Right atrium auricular region (tissue), 2 donors: ENCODE measurements around the gene MTA1. TPM values are rescaled to one million over a fixed set of nuclear protein-coding genes. Genes with fewer than 3 reads are reported as not detected.
A peak's percentile ranks its signal among the peaks of the same experiment; 100 is the strongest.

Experiments used
- DNase-seq: peaks from one replicate; pipeline ENCODE4 v3.0.0-alpha.2; 2019; ENCODE audit warnings: low spot score
- H3K27ac ChIP-seq, 2 donors: fragments of 200-600 bp; sonication (generic); 1 replicate in 1 of 2; 2 replicates in 1 of 2; pipeline ENCODE4 v1.5.1; 2016 to 2019
- H3K27me3 ChIP-seq, 2 donors: fragments of 200-600 bp; sonication (generic); one replicate each; pipeline versions ENCODE4 v1.5.1 to v1.6.0; 2017 to 2019
- H3K36me3 ChIP-seq: fragments of 200-600 bp; sonication (generic); one replicate; pipeline ENCODE4 v1.5.1; 2016
- H3K4me1 ChIP-seq, 2 donors: fragments of 200-600 bp; sonication (generic); one replicate each; pipeline versions ENCODE4 v1.5.1 to v1.6.0; 2017 to 2019
- H3K4me3 ChIP-seq, 2 donors: fragments of 200-600 bp; sonication (generic); 1 replicate in 1 of 2; 2 replicates in 1 of 2; pipeline ENCODE4 v1.5.1; 2017 to 2019; ENCODE audit warnings: mild to moderate bottlenecking in 1 of 2, moderate library complexity in 1 of 2
- H3K9me3 ChIP-seq, 2 donors: fragments of 200-600 bp; sonication (generic); one replicate each; pipeline ENCODE4 v1.5.1; 2019
- total RNA-seq, 2 donors: library from RNA; depleted of rRNA; stranded (reverse); fragments of >200 nt; gene quantifications; one replicate each; pipeline ENCODE4 v1.1.0, GENCODE V29; 2016
- TF ChIP-seq, protein P1 (sequence below), 2 donors: fragments of 200-600 bp; sonication (generic); IDR thresholded peaks; one replicate each; pipeline ENCODE4 v1.5.1; 2019; ENCODE audit warnings: antibody characterized with exemption in 2 of 2

Gene MTA1
- total RNA-seq, 2 donors from 2014 or later = 51.9 to 61.7 TPM

DNA sequence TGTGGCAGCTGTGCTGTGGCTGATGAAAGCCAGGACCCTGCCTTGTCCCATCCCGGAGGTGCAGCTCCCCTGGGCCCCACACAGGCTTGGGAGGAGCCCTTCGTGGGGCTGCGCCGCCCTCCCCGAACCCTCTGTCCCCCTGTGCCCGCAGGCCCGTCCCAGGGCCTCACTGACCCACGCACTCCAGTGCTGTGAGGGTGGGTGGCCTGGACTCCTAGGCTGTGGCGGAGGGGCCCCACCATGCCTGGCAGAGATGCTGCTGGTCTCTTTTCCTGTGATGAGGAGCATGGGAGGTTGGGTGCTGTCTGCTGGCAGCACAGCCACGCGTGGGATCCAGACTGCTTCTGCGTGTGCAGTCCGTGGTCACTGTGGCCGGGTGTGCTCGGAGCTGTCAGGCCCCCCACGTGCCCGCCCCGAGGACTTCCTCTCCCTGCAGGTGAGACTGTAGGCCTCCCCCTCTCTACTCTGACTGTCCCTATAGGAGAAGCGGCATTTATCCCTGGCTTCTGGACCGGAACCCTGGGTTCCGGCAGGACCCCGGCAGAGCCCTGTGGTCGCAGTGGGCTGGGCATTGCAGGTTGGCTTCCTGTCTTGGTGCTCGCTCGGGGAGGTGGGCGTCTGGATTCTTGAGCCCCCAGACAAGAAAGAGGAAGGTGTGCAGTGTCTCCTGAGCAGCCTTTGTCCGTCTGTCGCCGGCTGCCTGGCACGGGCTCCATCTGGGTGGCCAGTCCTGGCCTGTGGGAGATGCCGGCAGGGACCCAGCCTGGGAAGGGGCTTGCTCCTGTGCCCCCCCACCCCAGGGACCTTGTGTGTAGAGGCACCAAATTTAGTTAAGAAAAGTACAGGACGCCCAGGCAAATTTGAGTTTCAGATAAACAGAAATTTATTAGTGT, 2.3 kb downstream of the MTA1 start:
- peak overlapping the region; percentile 74 to 78 for H3K27ac ChIP-seq
- H3K4me1 ChIP-seq = peaks cover 0 to 45% of the 10 kb centered on the region in 2 donors
- H3K9me3 ChIP-seq = no peaks in the 10 kb centered on the region
- no peaks in the 10 kb centered on the region for H3K36me3 ChIP-seq
- no peak overlapping the region for H3K4me3 ChIP-seq
- no peaks in the 10 kb centered on the region for H3K27me3 ChIP-seq
- TF ChIP-seq, protein P1, sequence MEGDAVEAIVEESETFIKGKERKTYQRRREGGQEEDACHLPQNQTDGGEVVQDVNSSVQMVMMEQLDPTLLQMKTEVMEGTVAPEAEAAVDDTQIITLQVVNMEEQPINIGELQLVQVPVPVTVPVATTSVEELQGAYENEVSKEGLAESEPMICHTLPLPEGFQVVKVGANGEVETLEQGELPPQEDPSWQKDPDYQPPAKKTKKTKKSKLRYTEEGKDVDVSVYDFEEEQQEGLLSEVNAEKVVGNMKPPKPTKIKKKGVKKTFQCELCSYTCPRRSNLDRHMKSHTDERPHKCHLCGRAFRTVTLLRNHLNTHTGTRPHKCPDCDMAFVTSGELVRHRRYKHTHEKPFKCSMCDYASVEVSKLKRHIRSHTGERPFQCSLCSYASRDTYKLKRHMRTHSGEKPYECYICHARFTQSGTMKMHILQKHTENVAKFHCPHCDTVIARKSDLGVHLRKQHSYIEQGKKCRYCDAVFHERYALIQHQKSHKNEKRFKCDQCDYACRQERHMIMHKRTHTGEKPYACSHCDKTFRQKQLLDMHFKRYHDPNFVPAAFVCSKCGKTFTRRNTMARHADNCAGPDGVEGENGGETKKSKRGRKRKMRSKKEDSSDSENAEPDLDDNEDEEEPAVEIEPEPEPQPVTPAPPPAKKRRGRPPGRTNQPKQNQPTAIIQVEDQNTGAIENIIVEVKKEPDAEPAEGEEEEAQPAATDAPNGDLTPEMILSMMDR (IDR thresholded peaks at IDR 0.05) = no peak
- DNase-seq = no peak

DNA sequence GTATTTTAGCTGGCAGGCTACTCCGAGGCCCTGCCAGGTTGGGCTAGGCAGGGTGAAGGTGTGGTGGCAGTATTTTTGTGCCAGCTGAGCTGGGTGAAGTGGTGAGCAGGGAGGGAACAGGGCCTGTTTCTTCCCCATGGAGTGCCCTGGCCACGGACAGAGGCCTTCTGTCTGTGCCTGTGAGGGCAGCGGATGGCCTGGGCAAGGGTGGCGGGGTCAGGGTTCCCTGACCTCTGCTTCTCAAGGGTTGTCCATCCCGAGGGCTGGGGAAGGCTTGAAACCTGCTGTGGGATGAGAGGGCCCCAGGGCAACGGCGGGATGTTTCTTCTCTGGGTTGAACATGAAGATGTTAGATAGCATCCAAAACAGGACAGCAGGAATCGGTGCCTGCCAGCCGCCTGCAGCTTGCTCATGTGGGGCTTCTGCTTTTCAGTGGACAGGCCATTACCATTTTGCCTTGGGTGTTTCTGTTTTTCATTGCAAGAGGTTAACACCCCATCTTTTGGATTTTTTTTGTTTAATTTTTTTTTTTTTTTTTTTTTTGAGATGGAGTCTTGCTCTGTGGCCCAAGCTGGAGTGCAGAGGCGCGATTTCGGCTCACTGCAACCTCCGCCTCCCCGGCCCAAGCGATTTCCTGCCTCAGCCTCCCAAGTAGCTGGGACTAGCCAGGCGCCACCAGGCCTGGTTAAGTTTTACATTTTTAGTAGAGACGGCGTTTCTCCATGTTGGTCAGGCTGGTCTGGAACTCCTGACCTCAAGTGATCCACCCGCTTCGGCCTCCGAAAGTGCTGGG, 3.3 kb downstream of the MTA1 start:
- Histone ChIP-seq H3K4me3 (no peak overlapping the region), H3K4me1 (peaks cover 0 to 45% of the 10 kb centered on the region in 2 donors), H3K9me3 (no peaks in the 10 kb centered on the region), H3K36me3 (no peaks in the 10 kb centered on the region), H3K27ac (peak overlapping the region; percentile 74 to 78), H3K27me3 (no peaks in the 10 kb centered on the region)
- TF ChIP-seq, protein P1 (IDR thresholded peaks at IDR 0.05) = no peak
- DNase-seq = no peak

DNA sequence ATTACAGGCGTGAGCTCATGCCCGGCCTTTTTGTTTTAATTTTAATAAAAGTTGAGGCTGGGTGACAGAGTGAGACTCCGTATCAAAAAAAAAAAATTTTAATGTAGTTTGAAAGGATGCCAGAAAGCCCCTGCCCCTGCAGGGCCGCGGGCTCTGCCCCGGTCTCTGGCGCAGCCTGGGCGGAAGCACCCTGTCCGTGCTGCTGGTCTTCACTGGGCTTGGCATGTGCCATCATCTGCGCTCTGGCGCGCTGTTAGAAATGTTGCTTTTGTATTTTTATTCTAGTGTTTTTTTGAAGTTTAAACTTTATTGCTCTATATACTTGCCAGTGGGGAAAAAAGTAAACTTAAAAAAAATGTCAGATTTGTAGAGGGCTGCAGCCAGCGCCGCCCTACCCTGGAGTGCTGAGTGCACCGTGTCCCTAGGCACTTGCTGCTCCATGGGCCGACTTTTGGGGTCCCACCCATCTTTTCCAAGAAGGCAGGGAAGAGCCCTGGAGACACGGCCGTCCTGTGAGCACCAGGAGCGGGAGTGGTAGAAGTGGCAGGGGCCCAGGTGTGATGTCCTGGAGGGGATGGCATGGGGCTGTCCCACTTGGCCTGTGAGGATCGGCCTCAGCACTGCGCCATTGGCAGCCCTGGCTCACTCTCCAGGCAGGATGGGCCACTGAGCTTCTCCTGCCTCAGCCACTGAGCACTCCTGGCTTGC, 4.0 kb downstream of the MTA1 start:
- peak overlapping the region in 1 of 2 donors; percentile 16 for H3K27ac ChIP-seq
- no peak for DNase-seq
- peaks cover 0 to 42% of the 10 kb centered on the region in 2 donors for H3K4me1 ChIP-seq
- H3K4me3 ChIP-seq = no peak overlapping the region
- H3K9me3 ChIP-seq = no peaks in the 10 kb centered on the region
- no peaks in the 10 kb centered on the region for H3K27me3 ChIP-seq
- H3K36me3 ChIP-seq = no peaks in the 10 kb centered on the region
- TF ChIP-seq, protein P1 (IDR thresholded peaks at IDR 0.05) = no peak

DNA sequence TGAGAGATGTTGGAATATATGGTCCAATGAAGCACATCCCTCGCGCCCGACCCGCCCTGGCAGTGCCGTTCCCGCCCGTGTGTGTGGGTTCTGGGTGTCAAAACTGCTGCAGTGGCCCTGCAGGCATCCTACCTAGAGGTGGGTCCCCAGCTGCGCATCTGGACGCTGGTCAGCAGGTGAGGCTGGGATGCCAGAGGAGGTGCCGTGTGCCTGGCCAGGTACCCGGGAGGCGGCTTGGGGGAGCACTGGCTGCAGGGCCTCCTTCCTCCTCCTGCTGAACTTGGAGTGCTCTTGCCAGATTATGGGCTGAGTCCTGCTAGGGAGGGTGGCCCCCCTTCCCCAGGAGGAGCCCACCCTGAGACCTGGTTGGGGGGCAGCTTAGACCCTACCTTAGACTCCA, 5.2 kb downstream of the MTA1 start:
- no peak overlapping the region for H3K4me3 ChIP-seq
- H3K27me3 ChIP-seq = no peaks in the 10 kb centered on the region
- no peak for DNase-seq
- H3K36me3 ChIP-seq = no peaks in the 10 kb centered on the region
- peaks cover 0 to 38% of the 10 kb centered on the region in 2 donors for H3K4me1 ChIP-seq
- H3K27ac ChIP-seq = no peak overlapping the region
- TF ChIP-seq, protein P1 (IDR thresholded peaks at IDR 0.05) = no peak
- no peaks in the 10 kb centered on the region for H3K9me3 ChIP-seq

DNA sequence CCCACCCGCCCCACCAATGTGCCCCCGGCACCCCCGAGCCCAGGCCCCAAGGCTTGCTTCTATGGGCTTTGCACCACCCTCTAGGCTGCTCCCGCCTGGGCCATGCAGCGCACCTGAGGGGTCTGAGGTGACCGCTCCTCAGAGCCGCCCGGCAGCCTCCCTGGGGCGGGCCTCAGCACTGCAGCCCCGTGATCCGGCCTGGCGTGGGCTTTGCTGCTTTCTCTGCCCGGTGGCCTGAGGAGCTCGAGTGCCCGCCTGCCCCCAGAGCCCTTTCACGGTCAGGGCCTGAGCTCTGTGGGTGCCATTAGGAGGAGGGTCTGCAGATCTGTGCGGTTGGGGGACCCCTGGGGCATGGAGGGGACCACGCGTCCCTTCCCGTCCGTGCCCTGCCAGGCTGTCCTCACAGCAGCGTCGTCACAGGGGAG, 6.2 kb downstream of the MTA1 start:
- Histone ChIP-seq H3K36me3 (no peaks in the 10 kb centered on the region), H3K27me3 (no peaks in the 10 kb centered on the region), H3K9me3 (no peaks in the 10 kb centered on the region), H3K4me3 (no peak overlapping the region), H3K27ac (no peak overlapping the region), H3K4me1 (peaks cover 0 to 41% of the 10 kb centered on the region in 2 donors)
- no peak for DNase-seq
- TF ChIP-seq, protein P1 (IDR thresholded peaks at IDR 0.05) = no peak
